SK-N-SH treated with all-trans-retinoic acid at 6 μM for 48 hours (cell line): ENCODE data around the gene SPZ1.

Experiments used
- ATAC-seq: fragments of 200-7000 bp; cut with Tn5 transposase; 3 replicates; pipeline ENCODE4 v1.9.1; 2020; ENCODE audit warnings: mild to moderate bottlenecking, moderate library complexity
- ESRRG ChIP-seq: fragments of 250-450 bp; sonication (Bioruptor Pico); IDR thresholded peaks from 2 replicates; pipeline ENCODE4 v1.6.1; 2021; ENCODE audit warnings: mild to moderate bottlenecking
- GLIS3 ChIP-seq: fragments of 250-450 bp; sonication (Bioruptor Pico); IDR thresholded peaks from 2 replicates; pipeline ENCODE4 v1.5.0; 2020; ENCODE audit warnings: mild to moderate bottlenecking, moderate library complexity
- ISL1 ChIP-seq: fragments of 250-450 bp; sonication (Bioruptor Pico); IDR thresholded peaks from 2 replicates; pipeline ENCODE4 v2.1.2; 2022; ENCODE audit warnings: mild to moderate bottlenecking, moderate library complexity
- OSR1 ChIP-seq: fragments of 250-450 bp; sonication (Bioruptor Pico); IDR thresholded peaks from 2 replicates; pipeline ENCODE4 v1.8.0; 2022; ENCODE audit warnings: moderate library complexity, mild to moderate bottlenecking, inconsistent platforms
- TCF4 ChIP-seq: fragments of 250-450 bp; sonication (Bioruptor Pico); IDR thresholded peaks from 2 replicates; pipeline ENCODE4 v1.8.0; 2021; ENCODE audit warnings: mild to moderate bottlenecking, moderate library complexity, borderline replicate concordance
- TOX ChIP-seq: fragments of 250-450 bp; sonication (Bioruptor Pico); IDR thresholded peaks from 2 replicates; pipeline ENCODE4 v1.8.0; 2021; ENCODE audit warnings: mild to moderate bottlenecking, moderate library complexity, borderline replicate concordance
- ZFP3 ChIP-seq: fragments of 250-450 bp; sonication (Bioruptor Pico); IDR thresholded peaks from 2 replicates; pipeline ENCODE4 v1.5.0; 2020; ENCODE audit warnings: mild to moderate bottlenecking, moderate library complexity
- ZFP30 ChIP-seq: fragments of 450-650 bp; formaldehyde crosslinking; IDR thresholded peaks from 2 replicates; pipeline ENCODE4 v1.5.0; 2022; ENCODE audit warnings: mild to moderate bottlenecking, moderate library complexity
- ZNF565 ChIP-seq: fragments of 450-650 bp; formaldehyde crosslinking; conservative IDR thresholded peaks from 2 replicates; pipeline ENCODE4 v1.5.0; 2020; ENCODE audit warnings: low read depth, mild to moderate bottlenecking, moderate library complexity
- ZNF70 ChIP-seq: fragments of 450-650 bp; formaldehyde crosslinking; IDR thresholded peaks from 2 replicates; pipeline ENCODE4 v1.5.0; 2020; ENCODE audit warnings: mild to moderate bottlenecking, moderate library complexity
- ZNF8 ChIP-seq: fragments of 450-650 bp; formaldehyde crosslinking; IDR thresholded peaks from 2 replicates; pipeline ENCODE4 v1.5.0; 2020; ENCODE audit warnings: mild to moderate bottlenecking, moderate library complexity
- TF ChIP-seq, protein P1 (sequence below): fragments of 250-450 bp; sonication (Bioruptor Pico); IDR thresholded peaks from 2 replicates; pipeline ENCODE4 v1.5.1; 2021; ENCODE audit warnings: mild to moderate bottlenecking, moderate library complexity
- TF ChIP-seq, protein P2 (sequence below): fragments of 250-450 bp; sonication (Bioruptor Pico); IDR thresholded peaks from 2 replicates; pipeline ENCODE4 v1.5.0; 2020; ENCODE audit warnings: mild to moderate bottlenecking, moderate library complexity
- TF ChIP-seq, protein P3 (sequence below): fragments of 250-450 bp; sonication (Bioruptor Pico); IDR thresholded peaks from 2 replicates; pipeline ENCODE4 v1.5.1; 2020; ENCODE audit warnings: low read depth, mild to moderate bottlenecking, moderate library complexity
- TF ChIP-seq, protein P4 (sequence below): fragments of 250-450 bp; sonication (Bioruptor Pico); IDR thresholded peaks from 2 replicates; pipeline ENCODE4 v1.8.0; 2021; ENCODE audit warnings: low read depth, mild to moderate bottlenecking, moderate library complexity, borderline replicate concordance

Gene SPZ1

DNA sequence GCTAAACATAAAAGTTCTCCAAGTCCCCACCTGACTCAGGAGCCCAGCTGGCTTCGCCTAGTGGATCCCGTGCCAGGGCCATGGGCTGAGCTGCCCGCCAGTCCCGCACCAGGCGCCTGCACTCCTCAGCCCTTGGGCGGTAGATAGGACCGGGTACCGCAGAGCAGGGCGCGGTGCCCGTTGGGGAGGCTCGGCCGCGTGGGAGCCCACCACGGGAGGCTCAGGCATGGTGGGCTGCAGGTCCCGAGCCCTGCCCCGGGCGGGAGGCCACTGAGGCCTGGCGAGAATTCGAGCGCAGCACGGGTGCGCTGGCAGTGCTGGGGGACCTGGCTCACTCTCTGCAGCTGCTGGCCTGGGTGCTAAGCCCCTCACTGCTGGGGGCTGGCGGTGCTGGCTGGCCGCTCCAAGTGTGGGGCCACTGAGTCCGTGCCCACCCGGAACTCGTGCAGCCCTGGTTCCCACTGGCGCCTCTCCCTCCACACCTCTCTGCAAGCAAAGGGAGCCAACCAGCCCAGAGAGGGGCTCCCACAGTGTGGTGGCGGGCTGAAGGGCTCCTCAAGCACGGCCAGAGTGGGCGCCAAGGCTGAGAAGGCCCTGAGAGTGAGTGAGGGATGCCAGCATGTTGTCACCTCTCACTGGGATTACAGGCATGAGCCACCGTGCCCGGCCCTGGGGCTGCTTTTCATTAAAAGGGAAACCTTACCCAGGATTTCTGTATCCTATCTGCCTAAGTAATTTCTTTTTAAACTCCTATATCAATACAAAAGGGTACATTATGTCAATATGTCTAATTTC, 9.7 kb upstream of the SPZ1 start:
- no peak for ATAC-seq

DNA sequence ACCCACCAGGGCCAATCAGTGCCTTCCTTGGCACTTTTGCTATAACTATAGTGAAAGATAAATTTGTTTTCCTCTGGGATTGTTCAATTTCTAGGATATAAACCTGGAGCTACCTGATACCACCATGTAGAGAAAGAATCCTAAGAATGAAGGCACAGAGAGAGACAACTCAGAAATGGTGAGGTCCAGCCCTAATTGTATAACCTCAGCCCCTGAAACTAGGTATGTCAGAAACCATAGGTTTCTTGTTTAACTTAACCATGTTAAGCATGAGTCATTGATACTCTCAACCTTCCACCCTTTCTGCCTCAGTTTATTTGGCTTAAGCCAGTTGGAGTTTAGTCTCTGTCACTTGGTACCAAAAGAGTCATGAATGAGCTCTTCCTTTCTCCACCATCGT, 4.6 kb upstream of the SPZ1 start:
- ATAC-seq = no peak
- TF ChIP-seq OSR1 = no peak
- no peak for TF ChIP-seq ESRRG (CRISPR knock-in tag)
- TF ChIP-seq ZFP3 (CRISPR knock-in tag) = no peak
- TF ChIP-seq, all 23 proteins: peak for 0

More for the DNA sequence above, 9.7 kb upstream of the SPZ1 start:
- no peak for TF ChIP-seq GLIS3 (CRISPR knock-in tag)
- TF ChIP-seq ZFP3 (CRISPR knock-in tag) = no peak
- TF ChIP-seq ZNF565 (CRISPR knock-in tag) = no peak
- TF ChIP-seq ESRRG (CRISPR knock-in tag) = no peak
- TF ChIP-seq, protein P1, sequence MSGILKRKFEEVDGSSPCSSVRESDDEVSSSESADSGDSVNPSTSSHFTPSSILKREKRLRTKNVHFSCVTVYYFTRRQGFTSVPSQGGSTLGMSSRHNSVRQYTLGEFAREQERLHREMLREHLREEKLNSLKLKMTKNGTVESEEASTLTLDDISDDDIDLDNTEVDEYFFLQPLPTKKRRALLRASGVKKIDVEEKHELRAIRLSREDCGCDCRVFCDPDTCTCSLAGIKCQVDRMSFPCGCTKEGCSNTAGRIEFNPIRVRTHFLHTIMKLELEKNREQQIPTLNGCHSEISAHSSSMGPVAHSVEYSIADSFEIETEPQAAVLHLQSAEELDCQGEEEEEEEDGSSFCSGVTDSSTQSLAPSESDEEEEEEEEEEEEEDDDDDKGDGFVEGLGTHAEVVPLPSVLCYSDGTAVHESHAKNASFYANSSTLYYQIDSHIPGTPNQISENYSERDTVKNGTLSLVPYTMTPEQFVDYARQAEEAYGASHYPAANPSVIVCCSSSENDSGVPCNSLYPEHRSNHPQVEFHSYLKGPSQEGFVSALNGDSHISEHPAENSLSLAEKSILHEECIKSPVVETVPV (CRISPR knock-in tag) = no peak
- TF ChIP-seq, all 23 proteins: peak for 0

DNA sequence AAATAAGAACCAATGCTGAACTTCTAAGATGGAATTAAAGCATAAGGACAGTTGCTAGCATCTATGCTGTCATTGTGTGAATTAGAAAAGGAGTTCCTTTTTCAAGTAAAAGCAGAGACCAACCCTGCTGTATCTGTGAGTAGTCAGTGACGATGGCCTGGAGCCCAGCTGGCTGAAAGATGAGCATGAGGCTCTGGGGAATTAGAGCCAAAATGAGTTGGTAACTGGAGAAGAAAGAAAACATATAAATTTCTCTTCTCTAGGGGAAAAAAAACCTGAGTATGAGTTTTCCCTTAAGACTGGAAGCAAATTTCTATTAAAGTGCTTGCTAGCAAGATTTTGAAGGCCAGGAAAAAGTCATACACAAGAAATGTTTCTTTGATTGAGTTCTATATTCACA, 1.6 kb upstream of the SPZ1 start:
- peak; percentile 57; the same call in 2 of the 3 replicates for ATAC-seq
- TF ChIP-seq TOX (CRISPR knock-in tag) (no peak), ZFP30 (CRISPR knock-in tag) (no peak), OSR1 (no peak)
- TF ChIP-seq, protein P2, sequence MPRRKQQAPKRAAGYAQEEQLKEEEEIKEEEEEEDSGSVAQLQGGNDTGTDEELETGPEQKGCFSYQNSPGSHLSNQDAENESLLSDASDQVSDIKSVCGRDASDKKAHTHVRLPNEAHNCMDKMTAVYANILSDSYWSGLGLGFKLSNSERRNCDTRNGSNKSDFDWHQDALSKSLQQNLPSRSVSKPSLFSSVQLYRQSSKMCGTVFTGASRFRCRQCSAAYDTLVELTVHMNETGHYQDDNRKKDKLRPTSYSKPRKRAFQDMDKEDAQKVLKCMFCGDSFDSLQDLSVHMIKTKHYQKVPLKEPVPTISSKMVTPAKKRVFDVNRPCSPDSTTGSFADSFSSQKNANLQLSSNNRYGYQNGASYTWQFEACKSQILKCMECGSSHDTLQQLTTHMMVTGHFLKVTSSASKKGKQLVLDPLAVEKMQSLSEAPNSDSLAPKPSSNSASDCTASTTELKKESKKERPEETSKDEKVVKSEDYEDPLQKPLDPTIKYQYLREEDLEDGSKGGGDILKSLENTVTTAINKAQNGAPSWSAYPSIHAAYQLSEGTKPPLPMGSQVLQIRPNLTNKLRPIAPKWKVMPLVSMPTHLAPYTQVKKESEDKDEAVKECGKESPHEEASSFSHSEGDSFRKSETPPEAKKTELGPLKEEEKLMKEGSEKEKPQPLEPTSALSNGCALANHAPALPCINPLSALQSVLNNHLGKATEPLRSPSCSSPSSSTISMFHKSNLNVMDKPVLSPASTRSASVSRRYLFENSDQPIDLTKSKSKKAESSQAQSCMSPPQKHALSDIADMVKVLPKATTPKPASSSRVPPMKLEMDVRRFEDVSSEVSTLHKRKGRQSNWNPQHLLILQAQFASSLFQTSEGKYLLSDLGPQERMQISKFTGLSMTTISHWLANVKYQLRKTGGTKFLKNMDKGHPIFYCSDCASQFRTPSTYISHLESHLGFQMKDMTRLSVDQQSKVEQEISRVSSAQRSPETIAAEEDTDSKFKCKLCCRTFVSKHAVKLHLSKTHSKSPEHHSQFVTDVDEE = no peak

DNA sequence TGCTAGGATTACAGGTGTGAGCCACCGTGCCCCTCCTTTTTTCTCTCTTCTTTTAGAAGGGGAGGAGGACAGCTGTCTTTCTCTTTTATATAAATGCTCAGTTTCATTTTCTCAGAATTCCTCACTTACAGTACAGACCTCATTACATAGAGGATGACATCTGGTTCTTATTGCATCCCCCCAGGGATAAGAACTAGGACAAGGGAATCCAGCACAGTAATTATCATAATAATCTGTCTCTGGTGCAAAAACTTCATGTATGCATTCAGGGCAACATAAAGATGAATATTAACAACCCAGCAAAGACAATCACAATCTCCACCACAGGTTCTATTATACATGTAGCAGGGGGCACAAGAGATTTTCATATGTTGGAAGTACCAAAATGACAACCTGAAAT, 5.1 kb downstream of the SPZ1 start:
- no peak for ATAC-seq
- TF ChIP-seq ZFP3 (CRISPR knock-in tag) (no peak), TCF4 (CRISPR knock-in tag) (peak; percentile 69)
- TF ChIP-seq, all 23 proteins: peak for 1

DNA sequence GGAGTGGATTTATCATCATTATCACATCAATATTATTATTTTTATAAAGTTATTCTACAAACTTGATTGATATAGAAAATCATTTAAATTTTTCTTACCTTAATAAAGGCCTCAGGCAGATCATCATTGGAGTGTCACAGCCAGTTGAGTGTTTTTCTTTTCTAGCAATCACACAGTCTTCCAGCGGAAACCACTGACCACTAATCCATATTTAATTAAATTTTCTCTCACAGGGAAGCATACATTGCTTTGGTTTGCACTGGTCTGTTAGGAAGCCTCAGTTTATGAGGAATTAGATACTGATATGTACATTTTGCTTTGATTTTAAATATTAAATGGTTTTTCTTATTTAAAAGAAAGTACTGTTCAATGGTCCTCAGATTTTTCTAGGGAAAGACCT, 6.7 kb downstream of the SPZ1 start:
- peak; percentile 24; the same call in 1 of the 2 replicates for TF ChIP-seq TCF4 (CRISPR knock-in tag)
- no peak for TF ChIP-seq ESRRG (CRISPR knock-in tag)
- no peak for TF ChIP-seq ZFP30 (CRISPR knock-in tag)
- 0 out of 2 replicates have a peak, but pooled peaks have one; percentile 27 for TF ChIP-seq ZNF8 (CRISPR knock-in tag)
- TF ChIP-seq ISL1 (CRISPR knock-in tag) = 0 out of 2 replicates have a peak, but pooled peaks have one; percentile 17
- TF ChIP-seq, protein P2 = no peak
- TF ChIP-seq, protein P1 (CRISPR knock-in tag) = no peak
- TF ChIP-seq, protein P3, sequence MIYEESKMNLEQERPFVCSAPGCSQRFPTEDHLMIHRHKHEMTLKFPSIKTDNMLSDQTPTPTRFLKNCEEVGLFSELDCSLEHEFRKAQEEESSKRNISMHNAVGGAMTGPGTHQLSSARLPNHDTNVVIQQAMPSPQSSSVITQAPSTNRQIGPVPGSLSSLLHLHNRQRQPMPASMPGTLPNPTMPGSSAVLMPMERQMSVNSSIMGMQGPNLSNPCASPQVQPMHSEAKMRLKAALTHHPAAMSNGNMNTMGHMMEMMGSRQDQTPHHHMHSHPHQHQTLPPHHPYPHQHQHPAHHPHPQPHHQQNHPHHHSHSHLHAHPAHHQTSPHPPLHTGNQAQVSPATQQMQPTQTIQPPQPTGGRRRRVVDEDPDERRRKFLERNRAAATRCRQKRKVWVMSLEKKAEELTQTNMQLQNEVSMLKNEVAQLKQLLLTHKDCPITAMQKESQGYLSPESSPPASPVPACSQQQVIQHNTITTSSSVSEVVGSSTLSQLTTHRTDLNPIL (CRISPR knock-in tag) = no peak
- TF ChIP-seq, protein P4, sequence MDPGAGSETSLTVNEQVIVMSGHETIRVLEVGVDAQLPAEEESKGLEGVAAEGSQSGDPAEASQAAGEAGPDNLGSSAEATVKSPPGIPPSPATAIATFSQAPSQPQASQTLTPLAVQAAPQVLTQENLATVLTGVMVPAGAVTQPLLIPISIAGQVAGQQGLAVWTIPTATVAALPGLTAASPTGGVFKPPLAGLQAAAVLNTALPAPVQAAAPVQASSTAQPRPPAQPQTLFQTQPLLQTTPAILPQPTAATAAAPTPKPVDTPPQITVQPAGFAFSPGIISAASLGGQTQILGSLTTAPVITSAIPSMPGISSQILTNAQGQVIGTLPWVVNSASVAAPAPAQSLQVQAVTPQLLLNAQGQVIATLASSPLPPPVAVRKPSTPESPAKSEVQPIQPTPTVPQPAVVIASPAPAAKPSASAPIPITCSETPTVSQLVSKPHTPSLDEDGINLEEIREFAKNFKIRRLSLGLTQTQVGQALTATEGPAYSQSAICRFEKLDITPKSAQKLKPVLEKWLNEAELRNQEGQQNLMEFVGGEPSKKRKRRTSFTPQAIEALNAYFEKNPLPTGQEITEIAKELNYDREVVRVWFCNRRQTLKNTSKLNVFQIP = no peak
- TF ChIP-seq ZNF70 (CRISPR knock-in tag) = no peak
- no peak; the same call in 2 of the 3 replicates for ATAC-seq
